ENCODE results near the gene NFIX. TPM values are rescaled to one million over a fixed set of nuclear protein-coding genes. Genes with fewer than 3 reads are reported as not detected.

Gene NFIX
- total RNA-seq, 1 donor from 2014 or later = 118 TPM

GRCh38 chr19:13091400-13092157, 96.3 kb downstream of the NFIX start:
- Histone ChIP-seq H3K27me3 (ENCODE audit: low read depth) (no peaks in the 10 kb centered on the region), H3K4me1 (peaks cover 77% of the 10 kb centered on the region), H3K36me3 (peaks cover 35% of the 10 kb centered on the region), H3K27ac (replicated peaks) (peak overlapping the region; percentile 97), H3K4me3 (no peak overlapping the region), H3K9me3 (replicated peaks) (no peaks in the 10 kb centered on the region)
- no peak for TF ChIP-seq CTCF (IDR thresholded peaks at IDR 0.05; ENCODE audit: borderline replicate concordance)
- peak; percentile 62 for DNase-seq
- intact Hi-C loops (cut with micrococcal nuclease) = loop anchor here (5.0 kb wide), 1 partner anchor 109 kb away; no protein-coding TSS in a partner anchor

GRCh38 chr19:13092158-13092543, 96.9 kb downstream of the NFIX start:
- no peaks in the 10 kb centered on the region for H3K9me3 ChIP-seq (replicated peaks)
- intact Hi-C loops (cut with micrococcal nuclease) = loop anchor here (5.0 kb wide), 1 partner anchor 110 kb away; no protein-coding TSS in a partner anchor
- H3K4me3 ChIP-seq = no peak overlapping the region
- H3K27me3 ChIP-seq (ENCODE audit: low read depth) = no peaks in the 10 kb centered on the region
- peaks cover 30% of the 10 kb centered on the region for H3K36me3 ChIP-seq
- TF ChIP-seq CTCF (IDR thresholded peaks at IDR 0.05; ENCODE audit: borderline replicate concordance) = no peak
- peaks cover 80% of the 10 kb centered on the region for H3K4me1 ChIP-seq
- DNase-seq = no peak
- peak overlapping the region; percentile 97 for H3K27ac ChIP-seq (replicated peaks)

GRCh38 chr19:13092606-13093235, 97.4 kb downstream of the NFIX start:
- intact Hi-C loops (cut with micrococcal nuclease) = loop anchor here (5.0 kb wide), 1 partner anchor 110 kb away; no protein-coding TSS in a partner anchor
- TF ChIP-seq CTCF (IDR thresholded peaks at IDR 0.05; ENCODE audit: borderline replicate concordance) = no peak
- Histone ChIP-seq H3K36me3 (peaks cover 25% of the 10 kb centered on the region), H3K27me3 (ENCODE audit: low read depth) (no peaks in the 10 kb centered on the region), H3K27ac (replicated peaks) (peak overlapping the region; percentile 97), H3K9me3 (replicated peaks) (no peaks in the 10 kb centered on the region), H3K4me3 (no peak overlapping the region), H3K4me1 (peaks cover 85% of the 10 kb centered on the region)
- DNase-seq = no peak

DNA sequence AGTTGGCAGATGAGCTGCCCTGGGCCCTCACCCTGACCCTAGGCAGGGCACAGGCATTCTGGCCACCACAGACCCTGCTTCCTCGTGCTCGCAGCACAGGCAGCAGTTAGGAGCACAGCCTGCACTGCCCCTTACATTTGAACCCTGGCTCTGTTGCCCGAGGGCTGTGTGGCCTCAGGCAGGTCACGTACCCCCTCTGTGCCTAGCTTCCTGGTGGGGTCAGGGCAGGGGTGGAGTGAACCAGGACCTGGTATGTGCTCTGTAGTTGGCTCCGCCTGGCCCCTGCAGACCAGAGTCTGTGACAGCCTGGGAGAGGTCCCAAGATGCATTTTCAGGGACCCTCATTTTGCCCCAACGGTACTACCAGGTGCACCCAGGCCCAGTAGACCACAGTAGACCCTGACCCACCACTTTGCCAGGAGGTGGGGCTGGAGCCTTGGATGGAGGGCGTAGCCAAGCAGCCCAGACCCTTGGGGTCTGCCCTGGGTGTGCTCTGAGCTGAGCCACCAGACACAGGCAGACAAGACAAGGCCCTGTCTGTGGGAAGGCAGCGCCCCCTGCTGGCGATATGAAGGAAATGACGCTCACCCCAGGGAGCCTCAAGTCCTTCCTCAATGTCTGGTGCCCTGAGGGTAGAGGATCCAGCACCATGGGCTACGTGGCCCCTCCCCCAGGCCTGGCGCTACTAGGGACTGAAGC, 98.3 kb downstream of the NFIX start:
- H3K27me3 ChIP-seq (ENCODE audit: low read depth) = no peaks in the 10 kb centered on the region
- no peaks in the 10 kb centered on the region for H3K9me3 ChIP-seq (replicated peaks)
- peaks cover 94% of the 10 kb centered on the region for H3K4me1 ChIP-seq
- H3K4me3 ChIP-seq = no peak overlapping the region
- DNase-seq = peak; percentile 83
- peak; percentile 97 for TF ChIP-seq CTCF (IDR thresholded peaks at IDR 0.05; ENCODE audit: borderline replicate concordance)
- H3K27ac ChIP-seq (replicated peaks) = peak overlapping the region; percentile 97
- peaks cover 19% of the 10 kb centered on the region for H3K36me3 ChIP-seq
- intact Hi-C loops (cut with micrococcal nuclease) = loop anchor here (5.0 kb wide), 1 partner anchor 111 kb away; no protein-coding TSS in a partner anchor

GRCh38 chr19:13094106-13094504, 98.8 kb downstream of the NFIX start:
- Histone ChIP-seq H3K36me3 (peaks cover 19% of the 10 kb centered on the region), H3K27me3 (ENCODE audit: low read depth) (no peaks in the 10 kb centered on the region), H3K9me3 (replicated peaks) (no peaks in the 10 kb centered on the region), H3K4me1 (peaks cover 96% of the 10 kb centered on the region), H3K27ac (replicated peaks) (peak overlapping the region; percentile 97), H3K4me3 (no peak overlapping the region)
- no peak for TF ChIP-seq CTCF (IDR thresholded peaks at IDR 0.05; ENCODE audit: borderline replicate concordance)
- no peak for DNase-seq
- intact Hi-C loops (cut with micrococcal nuclease) = loop anchor here (5.0 kb wide), 1 partner anchor 112 kb away; no protein-coding TSS in a partner anchor

All from left ventricle myocardium inferior (tissue), 1 donor.